Lower lobe of right lung (tissue), 2 donors: ENCODE data around the gene AFF4. TPM values are rescaled to one million over a fixed set of nuclear protein-coding genes. Genes with fewer than 3 reads are reported as not detected.
"Not testable (repeated sequence)": the region's sequence is repeated elsewhere in the genome, so short reads cannot be mapped to it uniquely, and the experiment has no call there.

ENCODE experiments used
- ATAC-seq, 2 donors: fragments of 200-7000 bp; cut with Tn5 transposase; one replicate each; pipeline ENCODE4 v1.9.1; 2020 to 2022; ENCODE audit warnings: mild to moderate bottlenecking in 2 of 2, moderate library complexity in 2 of 2
- DNase-seq: peaks from one replicate; pipeline ENCODE4 v3.0.0-alpha.2; 2020
- H3K27ac ChIP-seq: fragments of 200-600 bp; one replicate; pipeline ENCODE4 v1.8.0; 2022
- H3K27me3 ChIP-seq: fragments of 200-600 bp; one replicate; pipeline ENCODE4 v1.8.0; 2022; ENCODE audit warnings: low read depth
- H3K36me3 ChIP-seq: fragments of 200-600 bp; one replicate; pipeline ENCODE4 v1.8.0; 2022; ENCODE audit warnings: mild to moderate bottlenecking
- H3K4me1 ChIP-seq: fragments of 200-600 bp; one replicate; pipeline ENCODE4 v1.8.0; 2022
- H3K4me3 ChIP-seq: fragments of 200-600 bp; one replicate; pipeline ENCODE4 v1.8.0; 2022; ENCODE audit warnings: mild to moderate bottlenecking
- H3K9me3 ChIP-seq: fragments of 200-600 bp; one replicate; pipeline ENCODE4 v1.8.0; 2022
- intact Hi-C: fragments of 100-400 bp; cut with DNase I; formaldehyde crosslinking; loops from one replicate; pipeline ENCODE4 v1.11.0; 2022
- total RNA-seq: library from RNA; stranded (reverse); fragmentation: NEBNext Ultra II Directional; extraction: Animal tissue kit (Norgen Biotek cat#: 25700); gene quantifications from one replicate; pipeline ENCODE4 v1.2.1, GENCODE V29; 2021
- TF ChIP-seq, protein P1 (sequence below): fragments of 200-600 bp; IDR thresholded peaks from one replicate; pipeline ENCODE4 v1.8.0; 2022; ENCODE audit warnings: antibody characterized with exemption, mild to moderate bottlenecking
- donor health status: DM: no; HTN: yes; CAD: no; lungs with severe emphysema.

Gene AFF4
- total RNA-seq, 1 donor from 2014 or later = 68.6 TPM

DNA sequence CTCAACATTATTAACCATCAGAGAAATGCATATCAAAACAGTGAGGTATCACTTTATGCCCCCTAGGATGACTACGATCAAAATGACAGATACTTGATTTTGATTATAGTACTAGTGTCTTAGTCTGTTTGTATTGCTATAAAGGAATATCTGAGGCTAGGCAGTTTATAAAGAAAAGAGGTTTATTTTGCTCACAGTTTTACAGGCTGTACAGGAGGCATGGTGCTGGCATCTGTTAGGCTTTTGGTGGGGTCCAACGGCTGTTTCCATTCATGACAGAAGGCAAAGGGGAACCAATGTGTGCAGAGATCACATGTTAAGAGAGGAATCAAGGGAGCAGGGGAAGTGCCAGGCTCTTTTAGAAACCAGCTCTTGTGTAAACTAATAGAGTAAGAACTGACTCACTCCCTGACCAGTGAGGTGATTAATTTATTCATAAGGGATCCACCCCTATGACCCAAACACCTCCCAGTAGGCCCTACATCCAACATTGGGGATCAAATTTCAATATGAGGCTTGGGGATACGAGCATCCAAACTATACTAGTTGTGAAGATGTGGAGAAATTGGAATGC lies 16.0 kb upstream of the AFF4 start:
- DNase-seq (no peak), ATAC-seq (peak; percentile 62 to 78)
- Histone ChIP-seq H3K27ac (no peak overlapping the region), H3K4me3 (no peak overlapping the region), H3K9me3 (no peaks in the 10 kb centered on the region), H3K4me1 (no peaks in the 10 kb centered on the region), H3K27me3 (no peaks in the 10 kb centered on the region), H3K36me3 (no peaks in the 10 kb centered on the region)
- TF ChIP-seq, protein P1, sequence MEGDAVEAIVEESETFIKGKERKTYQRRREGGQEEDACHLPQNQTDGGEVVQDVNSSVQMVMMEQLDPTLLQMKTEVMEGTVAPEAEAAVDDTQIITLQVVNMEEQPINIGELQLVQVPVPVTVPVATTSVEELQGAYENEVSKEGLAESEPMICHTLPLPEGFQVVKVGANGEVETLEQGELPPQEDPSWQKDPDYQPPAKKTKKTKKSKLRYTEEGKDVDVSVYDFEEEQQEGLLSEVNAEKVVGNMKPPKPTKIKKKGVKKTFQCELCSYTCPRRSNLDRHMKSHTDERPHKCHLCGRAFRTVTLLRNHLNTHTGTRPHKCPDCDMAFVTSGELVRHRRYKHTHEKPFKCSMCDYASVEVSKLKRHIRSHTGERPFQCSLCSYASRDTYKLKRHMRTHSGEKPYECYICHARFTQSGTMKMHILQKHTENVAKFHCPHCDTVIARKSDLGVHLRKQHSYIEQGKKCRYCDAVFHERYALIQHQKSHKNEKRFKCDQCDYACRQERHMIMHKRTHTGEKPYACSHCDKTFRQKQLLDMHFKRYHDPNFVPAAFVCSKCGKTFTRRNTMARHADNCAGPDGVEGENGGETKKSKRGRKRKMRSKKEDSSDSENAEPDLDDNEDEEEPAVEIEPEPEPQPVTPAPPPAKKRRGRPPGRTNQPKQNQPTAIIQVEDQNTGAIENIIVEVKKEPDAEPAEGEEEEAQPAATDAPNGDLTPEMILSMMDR = no peak
- intact Hi-C loops = no loop called here

DNA sequence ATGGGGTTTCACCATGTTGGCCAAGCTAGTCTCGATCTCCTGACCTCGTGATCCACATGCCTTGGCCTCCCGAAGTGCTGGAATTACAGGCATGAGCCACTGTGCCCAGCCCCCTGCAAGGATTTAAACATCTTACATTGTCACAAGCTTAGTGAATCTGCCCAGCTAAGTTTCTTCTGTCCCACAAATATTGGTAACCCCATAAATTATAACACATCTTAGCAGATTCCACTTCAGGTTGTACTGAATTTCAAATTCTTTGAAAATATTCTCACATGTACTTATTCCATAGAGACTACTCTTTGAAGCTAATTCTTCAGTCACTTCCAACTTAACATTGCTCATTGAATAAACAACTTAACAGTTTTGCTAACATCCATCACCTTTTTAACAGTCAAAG lies 13.4 kb upstream of the AFF4 start:
- no peaks in the 10 kb centered on the region for H3K9me3 ChIP-seq
- DNase-seq = no peak
- no peak overlapping the region for H3K4me3 ChIP-seq
- intact Hi-C loops = no loop called here
- TF ChIP-seq, protein P1 = no peak
- H3K4me1 ChIP-seq = no peaks in the 10 kb centered on the region
- no peak for ATAC-seq
- no peaks in the 10 kb centered on the region for H3K27me3 ChIP-seq
- H3K27ac ChIP-seq = no peak overlapping the region
- H3K36me3 ChIP-seq = no peaks in the 10 kb centered on the region

DNA sequence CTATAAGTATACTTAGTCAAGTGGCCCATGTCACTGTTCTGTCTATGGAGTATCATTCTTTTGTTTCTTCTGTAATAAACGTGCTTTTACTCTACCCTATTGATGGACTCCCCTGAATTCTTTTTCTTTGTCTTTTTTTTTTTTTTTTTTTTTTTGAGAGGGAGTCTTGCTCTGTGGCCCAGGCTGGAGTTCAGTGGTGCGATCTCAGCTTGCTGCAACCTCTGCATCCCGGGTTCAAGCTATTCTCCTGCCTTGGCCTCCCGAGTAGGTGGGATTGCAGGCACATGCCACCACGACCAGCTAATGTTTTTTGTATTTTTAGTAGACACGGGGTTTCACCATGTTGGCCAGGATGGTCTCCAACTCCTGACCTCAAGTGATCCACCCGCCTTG lies 9.0 kb upstream of the AFF4 start:
- H3K4me1 ChIP-seq, H3K36me3 ChIP-seq, intact Hi-C loops, H3K27ac ChIP-seq, H3K27me3 ChIP-seq, H3K9me3 ChIP-seq, H3K4me3 ChIP-seq, DNase-seq, ATAC-seq: not testable (repeated sequence)

DNA sequence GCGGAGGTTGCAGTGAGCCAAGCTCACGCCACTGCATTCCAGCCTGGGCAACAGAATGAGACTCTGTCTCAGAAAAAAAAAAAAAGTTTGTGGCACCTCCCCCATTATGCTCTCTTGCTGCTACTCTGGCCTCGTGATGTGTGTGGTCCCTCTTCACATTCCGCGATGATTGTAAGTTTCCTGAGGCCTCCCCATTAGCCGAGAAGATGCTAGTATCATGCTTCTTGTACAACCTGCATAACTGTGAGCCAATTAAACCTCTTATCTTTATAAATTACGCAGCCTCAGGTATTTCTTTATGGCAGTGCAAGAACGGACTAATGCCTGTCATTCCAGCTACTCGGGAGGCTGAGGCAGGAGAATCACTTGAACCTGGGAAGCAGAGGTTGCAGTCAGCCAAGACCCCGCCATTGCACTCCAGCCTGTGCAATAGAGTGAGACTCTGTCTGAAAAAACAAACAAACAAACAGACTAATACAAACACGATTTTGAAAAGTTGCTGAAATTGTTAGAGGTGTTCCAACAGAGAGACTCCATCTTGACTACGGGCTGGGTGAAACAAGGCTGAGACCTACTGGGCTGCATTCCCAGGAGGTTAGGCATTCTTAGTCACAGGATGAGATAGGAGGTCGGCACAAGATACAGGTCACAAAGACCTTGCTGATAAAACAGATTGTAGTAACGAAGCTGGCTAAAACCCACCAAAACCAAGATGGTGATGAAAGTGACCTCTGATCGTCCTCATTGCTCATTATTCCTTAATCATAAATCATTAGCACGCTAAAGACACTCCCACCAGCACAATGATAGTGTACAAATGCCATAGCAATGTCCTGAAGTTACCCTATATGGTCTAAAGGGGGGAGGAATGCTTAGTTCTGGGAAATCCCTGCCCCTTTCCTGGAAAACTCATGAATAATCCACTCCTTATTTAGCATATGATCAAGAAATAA lies 8.3 kb upstream of the AFF4 start:
- no peaks in the 10 kb centered on the region for H3K9me3 ChIP-seq
- intact Hi-C loops = no loop called here
- DNase-seq = no peak
- no peak for ATAC-seq
- H3K4me1 ChIP-seq = no peaks in the 10 kb centered on the region
- H3K36me3 ChIP-seq = no peaks in the 10 kb centered on the region
- H3K27ac ChIP-seq = no peak overlapping the region
- H3K4me3 ChIP-seq = no peak overlapping the region
- TF ChIP-seq, protein P1 = no peak
- no peaks in the 10 kb centered on the region for H3K27me3 ChIP-seq

DNA sequence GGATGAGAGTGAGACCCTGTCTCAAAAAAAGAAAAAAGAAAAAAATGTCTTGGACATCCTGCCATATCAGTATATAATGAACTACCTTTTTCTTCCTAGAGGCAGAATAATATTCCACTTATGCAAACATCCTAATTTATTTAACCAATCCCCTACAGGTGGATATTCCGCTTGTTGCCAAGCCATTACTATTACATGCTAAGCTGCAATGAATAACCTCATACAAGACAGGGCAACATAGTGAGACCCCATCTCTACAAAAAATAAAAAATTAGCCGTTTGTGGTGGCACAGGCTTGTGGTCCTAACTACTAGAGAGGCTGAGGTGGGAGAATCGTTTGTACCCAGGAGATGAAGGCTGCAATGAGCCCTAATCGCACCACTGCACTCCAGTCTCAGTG lies 1.7 kb upstream of the AFF4 start:
- TF ChIP-seq, protein P1 = no peak
- H3K36me3 ChIP-seq = no peaks in the 10 kb centered on the region
- no peak for DNase-seq

More for the DNA sequence above, 1.7 kb upstream of the AFF4 start:
- Histone ChIP-seq H3K27me3 (no peaks in the 10 kb centered on the region), H3K27ac (no peak overlapping the region), H3K9me3 (no peaks in the 10 kb centered on the region), H3K4me3 (no peak overlapping the region), H3K4me1 (peaks cover 20% of the 10 kb centered on the region)
- ATAC-seq = no peak
- intact Hi-C loops = no loop called here
